Activated T-helper 9 cell treated with anti-CD3 and anti-CD28 coated beads, Interleukin-2, amount 50 U/mL, for 16 hours (primary cell): ENCODE results near the gene THUMPD1.
"Not testable (repeated sequence)": the region's sequence is repeated elsewhere in the genome, so short reads cannot be mapped to it uniquely, and the experiment has no call there.

ENCODE experiments used
- DNase-seq: peaks from one replicate; pipeline ENCODE4 v3.0.0-alpha.2; 2020; ENCODE audit warnings: low read depth

Gene THUMPD1, protein sequence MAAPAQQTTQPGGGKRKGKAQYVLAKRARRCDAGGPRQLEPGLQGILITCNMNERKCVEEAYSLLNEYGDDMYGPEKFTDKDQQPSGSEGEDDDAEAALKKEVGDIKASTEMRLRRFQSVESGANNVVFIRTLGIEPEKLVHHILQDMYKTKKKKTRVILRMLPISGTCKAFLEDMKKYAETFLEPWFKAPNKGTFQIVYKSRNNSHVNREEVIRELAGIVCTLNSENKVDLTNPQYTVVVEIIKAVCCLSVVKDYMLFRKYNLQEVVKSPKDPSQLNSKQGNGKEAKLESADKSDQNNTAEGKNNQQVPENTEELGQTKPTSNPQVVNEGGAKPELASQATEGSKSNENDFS

GRCh38 chr16:20741554-20742285 lies at the start of gene THUMPD1:
Gene THUMPD1, minus strand, starts transcription at chr16:20741818. Its CDS starts 79 bp downstream, at chr16:20741739.
- peak; percentile 97 for DNase-seq

- no peak for DNase-seq
Measured at GRCh38 chr16:20789130-20789529, 47.5 kb upstream of the THUMPD1 start.

GRCh38 chr16:20784204-20784603 lies 42.6 kb upstream of the THUMPD1 start:
- DNase-seq, result no peak

DNA sequence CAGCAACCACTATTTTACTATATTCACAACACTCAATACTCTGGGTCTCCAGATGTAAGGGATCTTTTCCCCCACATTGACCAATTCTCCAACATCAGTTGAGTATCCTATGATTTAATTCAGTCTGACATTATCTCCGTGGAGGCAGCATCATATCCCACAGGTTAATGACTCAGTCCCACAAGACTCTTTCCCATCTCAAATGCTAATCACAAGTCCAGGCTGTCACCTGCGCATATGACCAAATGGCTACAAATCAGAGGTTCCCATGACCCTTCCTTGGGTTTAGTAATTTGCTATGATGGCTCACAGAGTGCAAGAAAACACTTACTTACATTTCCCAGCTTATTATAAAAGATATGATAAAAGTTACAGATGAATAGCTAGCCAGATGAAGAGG lies 40.9 kb upstream of the THUMPD1 start:
- DNase-seq, result no peak

GRCh38 chr16:20781697-20782096 lies 40.1 kb upstream of the THUMPD1 start:
- no peak for DNase-seq

DNA sequence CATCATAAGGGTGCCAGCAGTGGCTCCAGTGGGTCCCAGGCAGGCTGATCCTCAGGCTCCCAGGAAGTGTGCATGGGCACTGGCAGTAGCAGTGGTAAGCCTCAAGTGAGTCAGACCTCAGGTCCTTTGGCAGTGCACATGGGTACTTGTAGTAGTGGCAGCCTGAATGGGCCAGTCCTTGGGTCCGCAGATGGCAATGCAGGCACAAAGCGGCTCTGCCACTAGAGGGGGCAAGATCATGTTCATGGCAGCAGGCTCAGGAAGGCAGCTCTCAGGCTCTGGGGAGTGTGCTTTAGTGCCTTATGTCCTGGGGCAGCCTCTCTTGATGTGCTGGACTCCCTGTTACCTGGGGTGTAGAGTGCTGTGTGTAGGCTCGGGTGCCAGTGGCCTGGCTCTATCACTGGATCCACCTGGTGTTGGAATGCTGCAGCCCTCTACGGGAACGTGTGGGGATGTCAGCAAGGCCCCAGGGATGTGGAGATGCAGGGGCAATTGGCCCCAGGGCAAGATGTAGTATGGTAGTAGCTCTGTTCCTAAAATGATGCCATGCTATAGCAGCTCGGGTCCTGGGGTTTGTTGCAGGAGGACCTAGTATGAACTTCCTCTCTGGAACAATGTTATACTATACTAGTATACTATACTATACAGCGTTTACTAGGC lies 33.2 kb upstream of the THUMPD1 start:
- DNase-seq, result peak; percentile 16

- DNase-seq, result no peak
Measured at GRCh38 chr16:20773679-20774078, 32.1 kb upstream of the THUMPD1 start.

DNA sequence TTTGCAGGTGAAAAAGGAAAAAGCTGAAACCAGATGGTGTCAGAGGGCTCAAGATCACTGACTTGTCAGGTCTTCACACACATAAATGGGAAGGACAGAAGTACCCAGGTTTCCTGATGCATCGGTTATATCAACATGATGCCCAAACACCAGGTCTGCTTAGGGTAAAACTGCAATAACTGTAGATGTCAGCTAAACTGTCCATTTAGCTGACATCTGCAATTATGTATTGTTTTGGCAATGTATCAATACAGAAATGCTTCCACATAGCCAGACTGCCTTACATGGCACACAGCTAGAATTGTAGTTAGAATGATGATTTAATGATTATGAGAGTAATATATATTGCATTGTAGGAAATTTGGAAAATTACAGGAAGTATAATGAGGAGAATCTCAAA lies 27.2 kb upstream of the THUMPD1 start:
- no peak for DNase-seq

- no peak for DNase-seq
Measured at GRCh38 chr16:20768121-20768520, 26.5 kb upstream of the THUMPD1 start.

GRCh38 chr16:20767577-20767976 lies 26.0 kb upstream of the THUMPD1 start:
- no peak for DNase-seq

- no peak for DNase-seq
Measured at GRCh38 chr16:20766294-20766693, 24.7 kb upstream of the THUMPD1 start.

DNA sequence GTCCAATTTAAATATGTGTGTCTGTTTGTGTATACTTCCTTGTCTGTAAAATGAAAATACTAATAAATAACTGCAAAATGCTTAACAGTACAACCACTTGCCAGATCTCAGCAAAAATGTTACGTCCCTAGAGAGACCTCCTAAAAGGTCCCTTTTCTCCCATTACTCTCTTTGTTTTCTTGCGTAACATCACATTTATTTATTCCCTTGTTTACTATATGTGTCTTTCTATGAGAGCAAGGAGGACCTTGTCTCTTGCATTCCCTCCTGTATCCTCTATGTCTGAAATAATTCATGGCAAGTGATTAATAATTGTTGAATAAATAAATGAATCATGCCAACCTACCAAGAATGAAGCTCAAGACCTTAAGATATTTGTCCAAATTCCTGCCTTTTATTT lies 24.1 kb upstream of the THUMPD1 start:
- DNase-seq, result no peak

- DNase-seq, result not testable (repeated sequence)
Measured at GRCh38 chr16:20764448-20764847, 22.8 kb upstream of the THUMPD1 start.

DNA sequence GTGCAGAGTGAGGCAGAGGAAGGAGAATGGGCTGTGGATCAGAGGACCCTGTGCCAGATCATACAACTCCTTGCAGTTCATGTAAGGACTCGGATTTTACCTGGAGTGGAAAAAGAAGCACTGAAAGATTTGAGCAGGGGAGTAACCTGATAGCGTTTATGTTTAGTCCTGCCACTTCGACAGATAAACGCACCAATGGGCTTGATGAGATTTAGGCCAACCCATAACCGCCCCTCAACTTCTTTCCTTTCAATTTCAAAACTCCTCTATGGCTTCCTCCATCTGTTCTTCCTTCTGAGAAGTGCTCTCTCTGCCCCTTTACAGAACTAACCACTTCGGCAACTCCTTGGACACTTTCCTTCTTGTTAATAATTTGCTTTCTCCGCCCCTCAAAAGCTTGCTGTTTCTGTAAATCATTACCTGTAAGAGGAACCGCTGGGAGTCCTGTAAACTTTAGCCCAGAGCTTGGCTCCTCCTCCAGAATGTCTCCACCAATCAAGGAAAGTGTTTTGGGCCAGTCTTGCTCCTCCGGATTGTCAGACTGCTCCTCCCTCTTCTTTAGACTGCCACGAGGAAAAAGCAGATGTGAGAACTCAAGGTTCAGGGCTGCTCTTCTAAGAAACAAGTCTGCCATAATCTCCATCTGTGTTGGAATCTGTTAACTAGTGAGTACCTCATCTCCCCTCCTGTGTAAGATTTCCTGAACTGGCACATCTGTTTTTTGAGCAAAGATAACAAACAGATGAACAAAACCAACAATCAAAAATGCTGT lies 22.0 kb upstream of the THUMPD1 start, which contains the start of gene ACSM3:
TSS of gene ACSM3 (plus strand) at position 554 of the 772 bp plus-strand sequence. CDS start 6,021 bp downstream, outside the sequence.
- peak; percentile 23 for DNase-seq

- no peak for DNase-seq
Measured at GRCh38 chr16:20762404-20763123, 20.9 kb upstream of the THUMPD1 start.

- no peak for DNase-seq
Measured at GRCh38 chr16:20761175-20761574, 19.6 kb upstream of the THUMPD1 start.

DNA sequence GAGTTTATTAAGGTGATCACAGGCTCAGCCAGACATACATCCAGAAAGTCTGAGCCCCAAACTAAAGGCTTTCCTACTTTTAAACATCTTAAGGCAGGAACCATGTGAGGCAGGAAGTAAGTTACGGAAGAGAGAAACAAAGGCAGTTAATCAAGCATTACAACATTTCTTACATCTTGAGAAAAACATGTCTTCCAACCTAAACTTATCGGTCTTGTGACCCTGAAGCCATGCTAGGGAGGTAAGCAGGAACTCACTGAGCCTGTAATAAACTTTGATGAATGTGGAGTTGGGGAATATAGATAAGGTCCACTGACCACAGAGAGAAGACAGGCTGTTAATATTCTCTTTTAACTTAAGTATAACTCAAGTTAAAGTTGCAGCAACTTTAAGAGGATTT lies 18.7 kb upstream of the THUMPD1 start:
- DNase-seq, result no peak

GRCh38 chr16:20755799-20756198 lies 14.2 kb upstream of the THUMPD1 start:
- DNase-seq, result not testable (repeated sequence)

DNA sequence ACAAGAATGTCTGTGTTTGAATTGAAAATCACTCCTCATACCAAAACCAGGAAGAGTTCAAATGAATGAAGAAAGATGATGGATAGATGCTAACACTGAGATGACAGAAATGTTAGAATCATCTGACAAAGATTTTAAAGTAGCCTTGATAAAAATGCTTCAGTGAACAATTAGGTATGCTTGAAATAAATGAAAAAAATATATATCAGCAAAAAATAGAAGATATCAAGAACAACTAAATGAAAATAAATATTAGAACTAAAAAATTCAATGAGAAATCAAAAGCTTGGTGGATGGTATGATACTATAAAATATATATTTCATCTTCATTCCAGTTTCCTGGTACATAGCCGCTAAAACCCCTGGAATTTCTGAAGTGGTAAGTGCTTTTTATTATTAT lies 13.6 kb upstream of the THUMPD1 start:
- DNase-seq, result no peak

DNA sequence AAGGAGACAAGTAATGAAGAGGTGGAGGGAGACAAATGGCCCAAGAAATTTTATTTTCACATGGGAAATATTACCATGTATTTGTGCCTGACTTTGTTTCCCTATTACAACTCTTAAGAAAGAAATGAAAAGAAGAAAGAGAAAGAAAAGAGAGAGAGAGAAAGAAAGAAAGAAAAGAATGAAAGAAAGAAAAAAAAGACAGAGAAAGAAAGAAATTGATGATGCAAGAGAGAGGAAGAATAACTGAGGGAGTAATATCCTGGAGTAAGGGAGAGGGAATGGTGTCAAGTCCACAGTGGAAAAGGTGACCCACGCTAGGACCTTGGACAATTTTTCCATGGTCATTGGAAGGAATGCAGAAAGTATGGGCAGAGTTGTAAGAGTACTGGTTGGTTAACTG lies 12.1 kb upstream of the THUMPD1 start:
- no peak for DNase-seq

DNA sequence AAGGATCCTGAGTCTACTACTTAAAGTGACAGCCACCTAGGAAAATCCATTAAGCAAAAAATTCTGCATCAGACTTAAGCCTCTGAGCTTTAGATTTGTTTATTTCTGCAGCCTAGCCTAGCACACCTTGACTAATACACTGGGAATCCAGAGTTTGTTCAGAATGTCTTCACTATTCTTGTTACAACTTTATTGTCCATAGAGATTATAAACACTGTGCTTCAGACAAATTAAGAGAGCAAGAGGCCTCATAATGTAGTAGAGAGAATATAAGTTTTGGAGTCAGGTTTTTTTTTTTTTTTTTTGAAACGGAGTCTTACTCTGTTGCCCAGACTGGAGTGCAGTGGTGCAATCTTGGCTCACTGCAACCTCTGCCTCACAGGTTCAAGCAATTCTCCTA lies 8.9 kb upstream of the THUMPD1 start:
- no peak for DNase-seq
